IMR-90 (cell line): ENCODE data around the gene AJAP1. TPM values are rescaled to one million over a fixed set of nuclear protein-coding genes. Genes with fewer than 3 reads are reported as not detected.

Experiments
- ATAC-seq: fragments of 200-7000 bp; cut with Tn5 transposase; 2 replicates; pipeline ENCODE4 v1.9.1; 2020; ENCODE audit warnings: low read depth, mild to moderate bottlenecking, moderate library complexity
- BruUV-seq: library from RNA; stranded (reverse); fragments of 400-500 nt; replicated peaks from 2 replicates; lab custom pipeline; 2021; lab: Mats Ljungman, UMichigan
- CTCF ChIA-PET: fragments of 300-600 bp; formaldehyde crosslinking; extraction: SDS; loops from one replicate; lab custom pipeline; 2021; ENCODE audit warnings: antibody characterized with exemption; lab: Yijun Ruan, JAX
- POLR2A ChIA-PET: fragments of 300-600 bp; sonication (Branson Sonifier 250); formaldehyde crosslinking; loops from one replicate; lab custom pipeline; 2022; ENCODE audit warnings: antibody characterized with exemption; ENCODE audit not compliant: unreplicated experiment; lab: Charles Lee
- DNase-seq: peaks from one replicate; pipeline ENCODE4 v3.0.0; 2013
- H2AFZ ChIP-seq: replicated peaks from 2 replicates; pipeline ENCODE3; 2013; ENCODE audit warnings: low read length, mild to moderate bottlenecking; ENCODE audit not compliant: poor library complexity
- H2AK5ac ChIP-seq: 2 replicates; pipeline ENCODE4 v1.6.1; 2013; ENCODE audit warnings: low read depth, low read length, inconsistent platforms
- H2AK9ac ChIP-seq: replicated peaks from 2 replicates; pipeline ENCODE3; 2013; ENCODE audit warnings: mild to moderate bottlenecking, low read depth, low read length, moderate library complexity; ENCODE audit not compliant: poor library complexity
- H2BK120ac ChIP-seq: 2 replicates; pipeline ENCODE4 v1.6.1; 2013; ENCODE audit warnings: low read depth, low read length, inconsistent platforms
- H2BK15ac ChIP-seq: 3 replicates; pipeline ENCODE4 v1.6.1; 2013; ENCODE audit warnings: low read depth, low read length, inconsistent platforms
- H2BK20ac ChIP-seq: 2 replicates; pipeline ENCODE4 v1.6.1; 2013; ENCODE audit warnings: low read depth, mild to moderate bottlenecking, inconsistent platforms, low read length, moderate library complexity
- H2BK5ac ChIP-seq: 2 replicates; pipeline ENCODE4 v1.6.1; 2013; ENCODE audit warnings: mild to moderate bottlenecking, low read depth, low read length, inconsistent platforms; ENCODE audit not compliant: poor library complexity, severe bottlenecking
- H3K14ac ChIP-seq: replicated peaks from 2 replicates; pipeline ENCODE4 v1.6.1; 2013; ENCODE audit warnings: low read depth, low read length, inconsistent platforms
- H3K18ac ChIP-seq: 2 replicates; pipeline ENCODE4 v1.6.1; 2013; ENCODE audit warnings: low read depth, low read length, control low read depth
- H3K23ac ChIP-seq: 2 replicates; pipeline ENCODE4 v1.6.1; 2013; ENCODE audit warnings: low read depth, low read length, inconsistent platforms
- H3K27ac ChIP-seq: 2 replicates; pipeline ENCODE4 v1.5.1; 2013; ENCODE audit warnings: mild to moderate bottlenecking, control low read depth, low read length; ENCODE audit not compliant: insufficient read depth
- H3K27me3 ChIP-seq: 2 replicates; pipeline ENCODE4 v1.6.1; 2013; ENCODE audit warnings: low read length; ENCODE audit not compliant: control insufficient read depth, insufficient read depth
- H3K36me3 ChIP-seq: 2 replicates; pipeline ENCODE4 v1.6.1; 2013; ENCODE audit warnings: low read length, mixed read lengths; ENCODE audit not compliant: control insufficient read depth, insufficient read depth
- H3K4ac ChIP-seq: 2 replicates; pipeline ENCODE4 v1.6.1; 2013; ENCODE audit warnings: low read depth, low read length, inconsistent platforms
- H3K4me1 ChIP-seq: 2 replicates; pipeline ENCODE4 v1.6.1; 2013; ENCODE audit warnings: low read length, mixed read lengths; ENCODE audit not compliant: control insufficient read depth, insufficient read depth
- H3K4me2 ChIP-seq: 2 replicates; pipeline ENCODE4 v1.6.1; 2013; ENCODE audit warnings: low read depth, mild to moderate bottlenecking, control low read depth, low read length, moderate library complexity
- H3K4me3 ChIP-seq: 2 replicates; pipeline ENCODE4 v1.5.1; 2013; ENCODE audit warnings: low read depth, mild to moderate bottlenecking, control low read depth, low read length, moderate library complexity; ENCODE audit not compliant: insufficient read depth
- H3K56ac ChIP-seq: 2 replicates; pipeline ENCODE4 v1.6.1; 2013; ENCODE audit warnings: low read length, inconsistent platforms; ENCODE audit not compliant: insufficient read depth; ENCODE audit errors: extremely low read depth
- H3K79me1 ChIP-seq, 2 experiments: 2 replicates each; pipeline ENCODE4 v1.6.1; 2013; ENCODE audit warnings: low read length in 2 of 2, inconsistent platforms in 1 of 2, low read depth in 1 of 2
- H3K9ac ChIP-seq: 2 replicates; pipeline ENCODE4 v1.6.1; 2013; ENCODE audit warnings: low read depth, low read length, control low read depth
- H3K9me1 ChIP-seq: 2 replicates; pipeline ENCODE4 v1.6.1; 2013; ENCODE audit warnings: low read length, inconsistent platforms; ENCODE audit not compliant: insufficient read depth
- H3K9me3 ChIP-seq: 2 replicates; pipeline ENCODE4 v1.6.1; 2013; ENCODE audit warnings: low read length; ENCODE audit not compliant: control insufficient read depth, insufficient read depth
- H4K20me1 ChIP-seq: 2 replicates; pipeline ENCODE4 v1.6.1; 2013; ENCODE audit warnings: low read length, inconsistent platforms; ENCODE audit not compliant: insufficient read depth
- H4K5ac ChIP-seq: 2 replicates; pipeline ENCODE4 v1.6.1; 2013; ENCODE audit warnings: mild to moderate bottlenecking, low read depth, low read length, control low read depth
- H4K8ac ChIP-seq, 2 experiments: 2 replicates each; pipeline ENCODE4 v1.6.1; 2013; ENCODE audit warnings: low read depth in 2 of 2, low read length in 2 of 2, control low read depth in 1 of 2, inconsistent platforms in 1 of 2
- H4K91ac ChIP-seq: 2 replicates; pipeline ENCODE4 v1.6.1; 2013; ENCODE audit warnings: low read depth, low read length, inconsistent platforms; ENCODE audit not compliant: insufficient read depth
- BHLHE40 ChIP-seq: fragments of 150-350 bp; IDR thresholded peaks from 2 replicates; pipeline ENCODE4 v1.6.1; 2016; ENCODE audit warnings: mild to moderate bottlenecking, low read depth, low read length
- CHD1 ChIP-seq: IDR thresholded peaks from 2 replicates; pipeline ENCODE4 v1.6.1; 2012; ENCODE audit warnings: low read depth, low read length, improper control_type of control experiment
- MAFK ChIP-seq: IDR thresholded peaks from 2 replicates; pipeline ENCODE4 v1.6.1; 2012; ENCODE audit warnings: low read depth, low read length, improper control_type of control experiment
- MAZ ChIP-seq: IDR thresholded peaks from 2 replicates; pipeline ENCODE4 v1.6.1; 2012; ENCODE audit warnings: low read depth, mild to moderate bottlenecking, low read length, improper control_type of control experiment, moderate library complexity, borderline replicate concordance
- RCOR1 ChIP-seq: IDR thresholded peaks from 2 replicates; pipeline ENCODE4 v1.6.1; 2012; ENCODE audit warnings: mild to moderate bottlenecking, low read length, improper control_type of control experiment; ENCODE audit not compliant: insufficient replicate concordance
- SMC3 ChIP-seq: fragments of 150-350 bp; IDR thresholded peaks from 2 replicates; pipeline ENCODE4 v1.6.1; 2016; ENCODE audit warnings: low read depth, mild to moderate bottlenecking, antibody characterized with exemption, low read length, moderate library complexity
- WGBS, 2 experiments: methylation state at CpG; one replicate each; pipeline versions ENCODE4 v1.1.5 to v1.1.7; 2013; ENCODE audit warnings: missing lambda C conversion rate in 2 of 2; ENCODE audit not compliant: insufficient read length in 1 of 2; ENCODE audit errors: extremely low coverage in 2 of 2; 5-methylcytosine and 5-hydroxymethylcytosine counted together
- dilution Hi-C: fragments of 300-500 bp; cut with HindIII; formaldehyde crosslinking; loops from one replicate; pipeline ENCODE4 v1.14.3; 2018; ENCODE audit warnings: low sequenced_read_pairs; ENCODE audit not compliant: unreplicated experiment
- in situ Hi-C: fragments of 300-500 bp; cut with MboI; formaldehyde crosslinking; loops from 3 replicates; pipeline ENCODE4 v1.14.3; 2019; ENCODE audit warnings: low sequenced_read_pairs, inconsistent platforms, mixed read lengths
- intact Hi-C: fragments of 100-400 bp; cut with micrococcal nuclease; formaldehyde crosslinking; loops from 2 replicates; pipeline ENCODE4 v1.10.0; 2022
- polyA plus RNA-seq, 3 experiments: library from polyadenylated mRNA; depleted of rRNA; stranded (reverse); fragments of >200 nt; gene quantifications; 2 replicates each; pipeline ENCODE4 v1.2.3, GENCODE V29; 2012; ENCODE audit warnings: low replicate concordance in 1 of 3
- total RNA-seq: library from RNA; depleted of rRNA; stranded (reverse); fragments of >200 nt; gene quantifications from 2 replicates; pipeline ENCODE4 v1.2.3, GENCODE V29; 2012

The AJAP1 gene
- total and polyA plus RNA-seq, 2 of the 4 experiments (the other 2 are of a cell fraction) = under 0.01 to 0.02 TPM

DNA sequence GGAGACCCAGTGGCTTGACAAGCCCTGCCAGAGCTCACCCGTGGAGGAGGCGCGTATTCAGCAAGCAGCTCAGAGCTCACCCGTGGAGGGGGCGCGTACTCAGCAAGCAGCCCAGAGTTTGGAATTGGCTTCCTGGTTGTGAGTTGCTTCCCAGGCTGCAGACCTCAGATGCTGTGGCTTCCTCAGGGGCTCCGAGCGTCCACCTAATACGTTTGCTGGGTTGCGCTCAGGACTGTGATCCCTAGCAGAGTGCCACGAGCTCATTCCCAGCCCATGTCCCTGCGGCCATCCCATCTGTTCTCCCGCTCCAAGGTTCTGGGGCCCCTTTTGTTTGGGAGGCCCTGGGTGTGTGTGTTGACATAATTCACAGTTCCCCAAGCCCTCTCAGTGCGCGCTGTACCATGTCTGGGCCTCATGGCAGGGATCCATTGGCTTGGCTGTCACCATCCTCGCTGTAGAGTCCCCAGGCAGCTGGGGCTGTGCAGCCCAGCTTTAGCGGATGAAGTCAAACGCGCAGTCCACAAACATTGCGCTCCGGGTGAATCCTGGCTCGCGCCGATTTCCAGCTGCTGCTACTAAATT is 3.6 kb downstream of the AJAP1 start:
- H2AK5ac ChIP-seq = no peak overlapping the region
- ATAC-seq (no peak), DNase-seq (no peak)
- H4K20me1 ChIP-seq = no peaks in the 10 kb centered on the region
- no peaks in the 10 kb centered on the region for H3K9me1 ChIP-seq
- no peaks in the 10 kb centered on the region for H3K36me3 ChIP-seq
- H2BK5ac ChIP-seq = no peak overlapping the region
- H3K14ac ChIP-seq = no peak overlapping the region
- ChIA-PET CTCF (no interaction called here), POLR2A (no interaction called here)
- 0% methylated on average over 8 of the region's 24 CpGs; no CpG with 5 or more reads in 1 of the 2 experiments for WGBS, 2 experiments
- H2AFZ ChIP-seq = no peak overlapping the region
- no TSS peak for BruUV-seq
- H4K5ac ChIP-seq = no peak overlapping the region
- H3K79me1 ChIP-seq = no peaks in the 10 kb centered on the region
- no peaks in the 10 kb centered on the region for H3K4me1 ChIP-seq
- no peak overlapping the region for H2BK15ac ChIP-seq
- H3K18ac ChIP-seq = no peak overlapping the region
- H2AK9ac ChIP-seq = no peak overlapping the region
- H3K4me2 ChIP-seq = no peak overlapping the region
- dilution Hi-C loops (no loop called here), intact Hi-C loops (no loop called here), in situ Hi-C loops (loop anchor here (25.0 kb wide), 1 partner anchor 1304 kb away; no protein-coding TSS in a partner anchor)
- H3K4me3 ChIP-seq = no peak overlapping the region
- H2BK120ac ChIP-seq = no peak overlapping the region
- no peak overlapping the region for H2BK20ac ChIP-seq
- H3K9me3 ChIP-seq = peaks cover 4% of the 10 kb centered on the region; the same call in 1 of the 2 replicates
- no peak overlapping the region for H3K56ac ChIP-seq
- TF ChIP-seq MAZ (no peak), MAFK (no peak), RCOR1 (no peak), BHLHE40 (no peak), SMC3 (no peak), CHD1 (no peak)
- H4K8ac ChIP-seq = no peak overlapping the region
- no peak overlapping the region for H3K23ac ChIP-seq
- H3K27ac ChIP-seq = no peak overlapping the region
- H3K9ac ChIP-seq = no peak overlapping the region
- H3K4ac ChIP-seq = no peak overlapping the region
- H3K27me3 ChIP-seq = peaks cover 12% of the 10 kb centered on the region
- no peak overlapping the region for H4K91ac ChIP-seq
